NCI-H2081 (cell line): ENCODE results near the gene GBX1.

Experiments
- DNase-seq, 2 experiments: peaks; one replicate each; lab custom pipeline; 2025; lab: John Stamatoyannopoulos, UW

GBX1 gene

GRCh38 chr7:151114151-151115090 lies 53.1 kb downstream of the GBX1 start:
- no peak for DNase-seq

- DNase-seq: no peak
These were observed 53.9 kb downstream of the GBX1 start for GRCh38 chr7:151113344-151114150.

- DNase-seq: peak; percentile 64 to 70
These were observed 56.4 kb downstream of the GBX1 start for GRCh38 chr7:151110941-151111645.

GRCh38 chr7:151110236-151110940 lies 57.1 kb downstream of the GBX1 start:
- DNase-seq: no peak

GRCh38 chr7:151109094-151110048 lies 58.1 kb downstream of the GBX1 start:
- DNase-seq: no peak

GRCh38 chr7:151107882-151108281 lies 59.6 kb downstream of the GBX1 start:
- no peak for DNase-seq

- no peak for DNase-seq
These were observed 62.9 kb downstream of the GBX1 start for GRCh38 chr7:151104411-151105235.

- DNase-seq: no peak
These were observed 63.5 kb downstream of the GBX1 start for GRCh38 chr7:151103973-151104372.

- DNase-seq: no peak
These were observed 64.5 kb downstream of the GBX1 start for GRCh38 chr7:151102991-151103390.

- DNase-seq: no peak
These were observed 65.7 kb downstream of the GBX1 start for GRCh38 chr7:151101621-151102396.

- no peak for DNase-seq
These were observed 66.6 kb downstream of the GBX1 start for GRCh38 chr7:151100921-151101320.

GRCh38 chr7:151099486-151100211 lies 67.8 kb downstream of the GBX1 start:
- DNase-seq: no peak
